Measurements from ENCODE around the gene SNTA1. TPM values are rescaled to one million over a fixed set of nuclear protein-coding genes. Genes with fewer than 3 reads are reported as not detected.

The SNTA1 gene
- total and polyA plus RNA-seq, 2 experiments from 2014 or later, result 3.8 to 9.3 TPM

DNA sequence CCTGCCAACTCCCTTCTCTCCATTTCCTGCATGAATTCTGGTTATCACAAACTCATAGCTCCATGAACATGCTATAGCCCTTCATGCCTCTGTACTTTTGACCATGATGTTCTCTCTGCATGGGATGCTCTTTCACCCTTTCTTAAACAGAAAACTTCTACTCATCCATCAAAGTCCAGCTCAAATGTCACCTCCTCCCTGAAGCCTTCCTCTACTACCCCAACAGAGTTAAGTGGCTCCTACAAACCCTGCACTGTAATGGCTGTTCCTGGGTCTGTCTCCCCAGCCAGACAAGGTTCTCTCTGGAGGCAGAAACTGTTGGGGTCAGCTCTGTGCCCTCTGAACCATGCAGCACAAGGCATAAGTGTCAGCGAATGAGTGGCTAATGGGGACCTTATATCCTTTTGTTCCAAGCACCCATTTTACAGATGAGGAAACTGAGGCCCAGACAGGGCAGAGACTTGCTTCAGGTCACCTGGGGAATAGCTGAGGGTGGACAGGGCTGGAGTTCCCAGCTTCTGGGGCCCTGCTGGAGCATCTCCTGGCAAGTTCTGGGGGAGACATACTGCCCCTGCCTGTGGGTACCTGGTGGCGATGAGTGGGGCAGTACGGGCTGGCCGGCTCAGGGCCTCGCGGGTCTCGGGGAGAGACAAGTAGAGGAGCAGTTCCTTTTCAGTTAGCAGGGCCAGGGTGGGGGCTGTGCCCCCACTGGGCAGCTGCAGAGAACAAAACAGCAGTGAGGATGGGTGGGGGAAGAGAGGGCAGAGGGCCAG, 31.7 kb downstream of the SNTA1 start:
- Histone ChIP-seq H3F3A (replicated peaks; ENCODE audit: low read depth) (no peaks in the 10 kb centered on the region), H3K79me2 (replicated peaks; ENCODE audit: insufficient read depth) (no peaks in the 10 kb centered on the region), H3K4me1 (ENCODE audit: insufficient read depth) (no peaks in the 10 kb centered on the region), H3K4me2 (no peak overlapping the region), H2AFZ (no peak overlapping the region), H3K9me2 (ENCODE audit: insufficient read depth) (no peaks in the 10 kb centered on the region), H3K27ac (ENCODE audit: low read depth) (no peak overlapping the region), H3K4me3 (no peak overlapping the region), H3K36me3 (ENCODE audit: insufficient read depth) (no peaks in the 10 kb centered on the region), H4K20me1 (replicated peaks; ENCODE audit: insufficient read depth) (no peaks in the 10 kb centered on the region), H3K27me3 (ENCODE audit: insufficient read depth) (no peaks in the 10 kb centered on the region)
- H3K4me3 Mint-ChIP-seq, result no peak overlapping the region
- TF ChIP-seq, protein P1, sequence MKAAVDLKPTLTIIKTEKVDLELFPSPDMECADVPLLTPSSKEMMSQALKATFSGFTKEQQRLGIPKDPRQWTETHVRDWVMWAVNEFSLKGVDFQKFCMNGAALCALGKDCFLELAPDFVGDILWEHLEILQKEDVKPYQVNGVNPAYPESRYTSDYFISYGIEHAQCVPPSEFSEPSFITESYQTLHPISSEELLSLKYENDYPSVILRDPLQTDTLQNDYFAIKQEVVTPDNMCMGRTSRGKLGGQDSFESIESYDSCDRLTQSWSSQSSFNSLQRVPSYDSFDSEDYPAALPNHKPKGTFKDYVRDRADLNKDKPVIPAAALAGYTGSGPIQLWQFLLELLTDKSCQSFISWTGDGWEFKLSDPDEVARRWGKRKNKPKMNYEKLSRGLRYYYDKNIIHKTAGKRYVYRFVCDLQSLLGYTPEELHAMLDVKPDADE (IDR thresholded peaks at IDR 0.05), result no peak
- TF ChIP-seq, protein P2, sequence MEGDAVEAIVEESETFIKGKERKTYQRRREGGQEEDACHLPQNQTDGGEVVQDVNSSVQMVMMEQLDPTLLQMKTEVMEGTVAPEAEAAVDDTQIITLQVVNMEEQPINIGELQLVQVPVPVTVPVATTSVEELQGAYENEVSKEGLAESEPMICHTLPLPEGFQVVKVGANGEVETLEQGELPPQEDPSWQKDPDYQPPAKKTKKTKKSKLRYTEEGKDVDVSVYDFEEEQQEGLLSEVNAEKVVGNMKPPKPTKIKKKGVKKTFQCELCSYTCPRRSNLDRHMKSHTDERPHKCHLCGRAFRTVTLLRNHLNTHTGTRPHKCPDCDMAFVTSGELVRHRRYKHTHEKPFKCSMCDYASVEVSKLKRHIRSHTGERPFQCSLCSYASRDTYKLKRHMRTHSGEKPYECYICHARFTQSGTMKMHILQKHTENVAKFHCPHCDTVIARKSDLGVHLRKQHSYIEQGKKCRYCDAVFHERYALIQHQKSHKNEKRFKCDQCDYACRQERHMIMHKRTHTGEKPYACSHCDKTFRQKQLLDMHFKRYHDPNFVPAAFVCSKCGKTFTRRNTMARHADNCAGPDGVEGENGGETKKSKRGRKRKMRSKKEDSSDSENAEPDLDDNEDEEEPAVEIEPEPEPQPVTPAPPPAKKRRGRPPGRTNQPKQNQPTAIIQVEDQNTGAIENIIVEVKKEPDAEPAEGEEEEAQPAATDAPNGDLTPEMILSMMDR (conservative IDR thresholded peaks at IDR 0.05; ENCODE audit: low read depth in 2 of 2), result no peak
- TF ChIP-seq CREB1 (CRISPR knock-in tag; IDR thresholded peaks at IDR 0.05; ENCODE audit: low read depth) (no peak), ZNF114 (CRISPR knock-in tag; IDR thresholded peaks at IDR 0.05) (no peak), STAT1 (IDR thresholded peaks at IDR 0.05; ENCODE audit: unreplicated experiment) (no peak), JUNB (IDR thresholded peaks at IDR 0.05; ENCODE audit: unreplicated experiment) (no peak), ZNF331 (CRISPR knock-in tag; IDR thresholded peaks at IDR 0.05; ENCODE audit: low read depth) (no peak), EZH2 (IDR thresholded peaks at IDR 0.05; ENCODE audit: low read depth, unreplicated experiment) (no peak), EZH2phosphoT487 (IDR thresholded peaks at IDR 0.05; ENCODE audit: unreplicated experiment) (no peak), NANOG (IDR thresholded peaks at IDR 0.05; ENCODE audit: borderline replicate concordance) (no peak), POLR2AphosphoS5 (IDR thresholded peaks at IDR 0.05; ENCODE audit: low read depth) (no peak), ZNF462 (CRISPR knock-in tag; IDR thresholded peaks at IDR 0.05) (no peak)
- TF ChIP-seq, protein P3, sequence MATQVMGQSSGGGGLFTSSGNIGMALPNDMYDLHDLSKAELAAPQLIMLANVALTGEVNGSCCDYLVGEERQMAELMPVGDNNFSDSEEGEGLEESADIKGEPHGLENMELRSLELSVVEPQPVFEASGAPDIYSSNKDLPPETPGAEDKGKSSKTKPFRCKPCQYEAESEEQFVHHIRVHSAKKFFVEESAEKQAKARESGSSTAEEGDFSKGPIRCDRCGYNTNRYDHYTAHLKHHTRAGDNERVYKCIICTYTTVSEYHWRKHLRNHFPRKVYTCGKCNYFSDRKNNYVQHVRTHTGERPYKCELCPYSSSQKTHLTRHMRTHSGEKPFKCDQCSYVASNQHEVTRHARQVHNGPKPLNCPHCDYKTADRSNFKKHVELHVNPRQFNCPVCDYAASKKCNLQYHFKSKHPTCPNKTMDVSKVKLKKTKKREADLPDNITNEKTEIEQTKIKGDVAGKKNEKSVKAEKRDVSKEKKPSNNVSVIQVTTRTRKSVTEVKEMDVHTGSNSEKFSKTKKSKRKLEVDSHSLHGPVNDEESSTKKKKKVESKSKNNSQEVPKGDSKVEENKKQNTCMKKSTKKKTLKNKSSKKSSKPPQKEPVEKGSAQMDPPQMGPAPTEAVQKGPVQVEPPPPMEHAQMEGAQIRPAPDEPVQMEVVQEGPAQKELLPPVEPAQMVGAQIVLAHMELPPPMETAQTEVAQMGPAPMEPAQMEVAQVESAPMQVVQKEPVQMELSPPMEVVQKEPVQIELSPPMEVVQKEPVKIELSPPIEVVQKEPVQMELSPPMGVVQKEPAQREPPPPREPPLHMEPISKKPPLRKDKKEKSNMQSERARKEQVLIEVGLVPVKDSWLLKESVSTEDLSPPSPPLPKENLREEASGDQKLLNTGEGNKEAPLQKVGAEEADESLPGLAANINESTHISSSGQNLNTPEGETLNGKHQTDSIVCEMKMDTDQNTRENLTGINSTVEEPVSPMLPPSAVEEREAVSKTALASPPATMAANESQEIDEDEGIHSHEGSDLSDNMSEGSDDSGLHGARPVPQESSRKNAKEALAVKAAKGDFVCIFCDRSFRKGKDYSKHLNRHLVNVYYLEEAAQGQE (IDR thresholded peaks at IDR 0.05; ENCODE audit: unreplicated experiment), result no peak
- DNase-seq (ENCODE audit: low spot score), result no peak
- peaks cover 2% of the 10 kb centered on the region; the same call in 1 of the 3 replicates for H3K4me1 Mint-ChIP-seq
- peaks cover 9% of the 10 kb centered on the region for H3K36me3 Mint-ChIP-seq (ENCODE audit: low read depth)
- H3K27ac Mint-ChIP-seq, result no peak overlapping the region
- peaks cover 9% of the 10 kb centered on the region for H3K27me3 Mint-ChIP-seq (ENCODE audit: insufficient read depth, low read depth, poor library complexity)
- no peaks in the 10 kb centered on the region; the same call in 2 of the 3 replicates for H3K9me3 Mint-ChIP-seq
- no peak for ATAC-seq

Data from GM23338 (cell line).